Measurements from ENCODE around the gene POTEH.
"Not testable (repeated sequence)": the region's sequence is repeated elsewhere in the genome, so short reads cannot be mapped to it uniquely, and the experiment has no call there.

Gene POTEH

GRCh38 chr22:15689749-15690125 is at the start of gene POTEH:
POTEH (plus strand) TSS chr22:15690026; CDS start chr22:15690078, 52 bp downstream.
- DNase-seq (ENCODE audit: low read depth), result not testable (repeated sequence)

DNA sequence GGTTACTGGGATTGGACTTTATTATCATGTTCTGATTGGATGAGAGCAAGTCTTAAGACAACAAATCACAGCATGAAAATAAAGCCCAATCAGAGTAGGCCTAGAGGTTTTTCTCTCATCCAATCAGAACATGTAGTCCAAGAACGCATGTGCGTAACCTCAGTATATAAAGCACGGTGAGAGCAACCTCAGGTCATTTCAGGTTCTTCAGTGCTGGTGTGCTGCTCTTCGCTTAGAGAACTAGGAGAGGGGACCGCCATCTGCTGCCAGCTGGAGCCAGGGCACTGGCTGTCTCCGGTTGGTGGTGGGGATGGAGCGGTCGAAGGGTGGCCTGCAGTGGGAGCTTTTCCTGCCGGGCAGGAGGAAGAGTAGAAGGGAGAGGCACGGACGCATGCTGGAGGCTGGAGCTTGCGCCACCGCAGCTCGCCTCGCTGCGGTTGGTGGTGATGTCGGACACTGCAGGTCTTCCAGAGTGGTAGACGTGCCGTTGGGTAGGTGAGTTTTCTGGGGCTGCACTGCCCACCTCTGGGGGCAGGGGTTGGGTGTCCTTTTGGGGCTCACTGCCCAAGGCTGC is 47.5 kb upstream of the POTEH start:
- DNase-seq (ENCODE audit: low read depth), result not testable (repeated sequence)

DNA sequence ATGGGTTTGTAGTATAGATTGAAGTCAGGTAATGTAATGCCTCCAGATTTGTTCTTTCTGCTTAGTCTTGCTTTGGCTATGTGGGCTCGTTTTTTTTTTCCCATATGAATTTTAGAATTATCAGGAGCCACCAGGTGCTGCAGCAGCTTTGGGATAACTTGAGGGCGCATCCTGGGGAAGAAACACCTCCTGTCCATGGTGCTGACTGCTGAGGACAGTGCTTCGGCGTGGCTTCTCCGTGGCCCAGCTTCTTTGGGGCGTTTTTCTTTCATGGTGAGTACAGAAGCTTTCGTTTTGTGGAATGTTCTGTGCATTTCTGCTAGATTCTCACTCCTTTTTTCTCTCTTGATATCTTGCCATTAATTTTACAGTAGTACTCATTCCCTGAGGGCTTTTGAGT is 37.9 kb upstream of the POTEH start:
- not testable (repeated sequence) for DNase-seq (ENCODE audit: low read depth)

- DNase-seq (ENCODE audit: low read depth), result not testable (repeated sequence)
Observed at GRCh38 chr22:15652738-15653137, 37.1 kb upstream of the POTEH start.

DNA sequence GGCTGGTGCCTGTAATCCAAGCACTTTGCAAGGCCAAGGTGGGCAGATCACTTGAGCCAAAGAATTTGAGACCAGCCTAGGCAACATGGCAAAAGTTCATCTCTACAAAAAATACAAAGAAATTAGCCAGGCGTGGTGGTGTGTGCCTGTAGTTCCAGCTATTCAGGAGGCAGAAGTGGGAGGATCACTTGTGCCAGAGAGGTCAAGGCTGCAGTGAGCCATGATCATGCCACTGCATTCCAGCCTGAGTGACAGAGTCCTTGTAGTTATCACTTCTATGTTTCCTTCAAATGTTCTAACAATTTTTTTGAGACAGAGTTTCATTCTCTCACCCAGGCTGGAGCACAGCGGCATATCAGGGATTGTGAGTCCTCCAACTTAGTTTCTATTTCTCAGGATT is 36.6 kb upstream of the POTEH start:
- DNase-seq (ENCODE audit: low read depth), result not testable (repeated sequence)

DNA sequence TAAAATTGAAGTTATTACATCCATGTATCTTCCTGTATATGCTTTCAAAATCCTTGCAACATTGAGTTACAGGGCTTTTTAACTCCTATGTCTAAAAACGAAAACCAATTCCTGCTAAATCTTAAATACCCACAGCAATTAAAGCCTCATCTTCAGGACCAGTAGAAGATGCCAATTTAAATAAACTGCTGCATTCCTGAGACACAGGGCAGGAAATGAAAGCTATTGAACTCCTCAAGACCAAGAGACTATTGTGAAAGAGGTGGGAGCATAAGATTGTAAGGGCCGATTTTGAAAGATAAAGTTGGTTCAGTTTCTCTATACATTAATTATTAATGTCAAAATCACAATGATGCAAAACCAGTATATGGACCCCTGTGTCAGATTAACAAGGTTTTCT is 28.7 kb upstream of the POTEH start:
- not testable (repeated sequence) for DNase-seq (ENCODE audit: low read depth)

- DNase-seq (ENCODE audit: low read depth), result not testable (repeated sequence)
Observed at GRCh38 chr22:15664682-15665081, 25.1 kb upstream of the POTEH start.

- not testable (repeated sequence) for DNase-seq (ENCODE audit: low read depth)
Observed at GRCh38 chr22:15665478-15665877, 24.3 kb upstream of the POTEH start.

- not testable (repeated sequence) for DNase-seq (ENCODE audit: low read depth)
Observed at GRCh38 chr22:15669430-15669829, 20.4 kb upstream of the POTEH start.

- DNase-seq (ENCODE audit: low read depth), result not testable (repeated sequence)
Observed at GRCh38 chr22:15679702-15680101, 10.1 kb upstream of the POTEH start.

DNA sequence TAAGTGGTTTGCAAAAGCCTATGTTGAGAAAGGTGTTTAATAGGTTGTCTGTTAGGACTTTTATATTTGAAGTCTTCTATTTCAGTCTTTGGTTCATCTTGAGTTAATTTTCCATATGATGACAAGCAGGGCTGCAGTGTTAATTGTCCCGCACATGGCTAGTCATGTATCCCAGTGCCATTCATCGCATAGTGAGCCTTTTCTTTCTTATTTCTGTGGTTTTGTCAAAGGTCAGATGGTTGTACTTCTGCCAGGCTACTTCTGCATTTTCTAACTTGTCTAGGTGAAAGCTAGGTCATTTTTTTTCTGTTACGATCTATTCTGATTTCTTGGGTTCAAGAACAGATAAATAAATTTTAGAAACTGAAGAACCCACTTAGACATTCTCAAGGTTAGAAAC is 5.7 kb upstream of the POTEH start:
- DNase-seq (ENCODE audit: low read depth), result not testable (repeated sequence)

DNA sequence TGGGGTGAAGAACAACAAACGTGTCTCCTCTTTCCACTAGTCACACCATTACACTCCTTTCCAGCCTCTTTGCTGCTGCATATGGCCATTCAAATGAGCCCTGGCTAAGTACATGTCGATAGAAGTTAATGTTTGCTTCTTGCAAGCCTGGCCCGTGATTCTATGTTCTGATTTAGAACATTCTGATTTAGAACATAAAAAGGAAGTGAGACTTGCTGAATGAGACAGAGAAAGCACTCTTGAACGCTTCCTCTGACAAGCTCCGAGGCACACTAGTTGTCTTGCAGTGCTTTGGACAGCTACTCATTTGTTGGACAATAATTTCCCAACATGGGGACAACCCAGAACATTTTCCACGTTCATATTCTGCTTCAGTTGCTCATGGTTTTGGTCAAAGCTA is 5.1 kb upstream of the POTEH start:
- not testable (repeated sequence) for DNase-seq (ENCODE audit: low read depth)

DNA sequence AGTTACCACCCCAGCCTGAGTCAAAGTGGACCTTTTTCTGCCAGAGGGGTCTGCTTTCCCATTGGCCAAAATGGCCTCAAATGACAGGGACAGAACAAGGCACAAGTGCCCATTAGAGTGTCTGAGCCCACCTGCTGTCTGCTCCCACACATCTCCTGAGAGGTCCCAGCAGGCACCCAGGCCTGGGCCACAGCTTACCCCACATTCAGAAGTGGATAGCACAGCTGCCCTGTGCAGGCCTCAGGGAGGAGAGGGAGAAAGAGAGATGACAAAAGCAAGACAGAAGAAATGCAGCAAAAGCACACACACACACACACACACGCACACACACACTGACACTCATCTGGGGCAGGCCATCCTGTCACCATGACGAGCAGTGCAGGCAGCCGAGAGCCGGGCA is 4.2 kb upstream of the POTEH start:
- not testable (repeated sequence) for DNase-seq (ENCODE audit: low read depth)

DNA sequence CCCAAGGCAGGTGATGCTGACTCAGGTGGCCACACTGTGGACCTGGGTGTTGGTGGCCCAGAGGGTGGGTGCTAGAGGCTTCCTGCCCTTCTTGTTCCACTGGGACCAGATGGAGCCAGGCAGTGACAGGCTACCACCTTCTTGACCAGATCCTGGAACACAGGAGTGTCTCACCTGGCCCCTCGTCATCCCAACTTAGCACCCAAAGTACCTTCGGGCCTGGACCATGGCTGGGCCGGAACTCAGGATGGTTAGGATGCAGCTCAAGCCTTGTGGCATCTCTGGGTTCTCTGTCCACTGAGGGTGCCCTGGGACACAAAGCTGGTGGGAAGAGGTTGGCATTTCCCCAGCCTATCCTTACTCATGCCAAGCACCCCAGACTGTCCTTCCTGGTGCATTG is 2.7 kb upstream of the POTEH start:
- DNase-seq (ENCODE audit: low read depth), result not testable (repeated sequence)

DNA sequence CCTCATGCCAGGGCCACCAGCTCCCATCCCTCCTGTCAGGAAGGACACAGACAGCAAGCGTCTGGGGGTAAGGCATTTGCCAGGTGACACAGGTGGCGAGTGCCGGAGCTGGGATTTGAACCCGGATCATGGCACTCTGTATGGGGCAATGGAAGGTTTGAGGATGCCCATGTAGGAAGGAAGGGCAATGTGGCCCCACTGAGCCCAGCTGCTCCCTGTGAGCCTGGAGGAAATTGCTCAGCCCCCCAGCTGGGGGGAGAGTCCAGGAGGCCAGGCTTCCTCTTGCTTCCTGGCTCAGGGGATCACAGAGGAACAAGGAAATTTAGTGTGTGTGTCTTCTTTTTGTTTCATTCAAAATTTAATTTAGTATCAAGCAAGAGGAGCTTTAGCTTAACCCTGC is 2.1 kb upstream of the POTEH start:
- DNase-seq (ENCODE audit: low read depth), result not testable (repeated sequence)

GRCh38 chr22:15688090-15688489 is 1.7 kb upstream of the POTEH start:
- not testable (repeated sequence) for DNase-seq (ENCODE audit: low read depth)

- DNase-seq (ENCODE audit: low read depth), result not testable (repeated sequence)
Observed at GRCh38 chr22:15689012-15689748, 646 bp upstream of the POTEH start.

GRCh38 chr22:15713600-15713999 is 23.8 kb downstream of the POTEH start:
- not testable (repeated sequence) for DNase-seq (ENCODE audit: low read depth)

GRCh38 chr22:15714125-15714524 is 24.3 kb downstream of the POTEH start:
- not testable (repeated sequence) for DNase-seq (ENCODE audit: low read depth)

DNA sequence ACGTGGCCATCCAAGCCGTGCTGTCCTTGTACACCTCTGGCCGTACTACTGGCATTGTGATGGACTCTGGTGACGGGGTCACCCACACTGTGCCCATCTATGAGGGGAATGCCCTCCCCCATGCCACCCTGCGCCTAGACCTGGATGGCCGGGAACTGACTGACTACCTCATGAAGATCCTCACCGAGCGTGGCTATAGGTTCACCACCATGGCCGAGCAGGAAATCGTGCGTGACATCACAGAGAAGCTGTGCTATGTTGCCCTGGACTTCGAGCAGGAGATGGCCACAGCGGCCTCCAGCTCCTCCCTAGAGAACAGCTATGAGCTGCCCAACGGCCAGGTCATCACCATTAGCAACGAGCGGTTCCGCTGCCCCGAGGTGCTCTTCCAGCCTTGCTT is 32.1 kb downstream of the POTEH start:
- DNase-seq (ENCODE audit: low read depth), result not testable (repeated sequence)

DNA sequence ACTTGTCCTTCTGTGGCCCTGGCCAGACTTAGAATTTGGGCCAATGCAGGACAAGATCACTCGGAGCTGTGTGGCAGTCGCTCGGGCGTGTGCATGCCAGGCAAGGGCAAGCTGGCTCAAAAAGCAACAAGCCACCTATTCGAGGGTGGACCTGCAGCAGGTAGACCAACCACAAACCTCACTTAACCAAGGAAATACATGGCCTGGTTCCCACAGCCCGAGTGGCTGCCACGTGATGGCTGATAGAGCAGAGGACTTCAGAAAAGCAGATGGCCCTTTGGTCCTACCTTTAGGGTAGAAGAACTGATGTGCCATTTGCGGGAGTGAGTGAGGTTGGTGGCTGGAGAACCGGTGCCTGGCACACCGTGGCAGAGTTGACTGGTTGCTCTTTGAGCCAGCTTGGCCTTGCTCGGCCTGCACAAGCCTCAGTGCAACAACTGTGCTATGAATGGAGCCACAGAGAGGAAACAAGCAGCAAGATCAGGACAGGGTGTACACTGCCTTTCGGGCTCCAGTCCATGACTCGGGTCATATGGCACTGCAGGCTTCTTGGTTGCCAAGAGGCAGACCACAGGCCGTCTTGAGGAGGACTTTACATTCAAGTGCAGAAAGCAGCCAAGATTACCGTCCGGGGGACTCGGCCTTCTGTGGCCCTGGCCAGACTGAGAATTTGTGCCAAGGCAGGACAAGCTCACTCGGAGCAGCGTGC is 39.5 kb downstream of the POTEH start:
- not testable (repeated sequence) for DNase-seq (ENCODE audit: low read depth)

- not testable (repeated sequence) for DNase-seq (ENCODE audit: low read depth)
Observed at GRCh38 chr22:15731023-15731422, 41.2 kb downstream of the POTEH start.

GRCh38 chr22:15734411-15734810 is 44.6 kb downstream of the POTEH start:
- DNase-seq (ENCODE audit: low read depth), result not testable (repeated sequence)
